ENCODE measurements around the gene DDX19B.
"Not testable (repeated sequence)": the region's sequence is repeated elsewhere in the genome, so short reads cannot be mapped to it uniquely, and the experiment has no call there.

Gene DDX19B

DNA sequence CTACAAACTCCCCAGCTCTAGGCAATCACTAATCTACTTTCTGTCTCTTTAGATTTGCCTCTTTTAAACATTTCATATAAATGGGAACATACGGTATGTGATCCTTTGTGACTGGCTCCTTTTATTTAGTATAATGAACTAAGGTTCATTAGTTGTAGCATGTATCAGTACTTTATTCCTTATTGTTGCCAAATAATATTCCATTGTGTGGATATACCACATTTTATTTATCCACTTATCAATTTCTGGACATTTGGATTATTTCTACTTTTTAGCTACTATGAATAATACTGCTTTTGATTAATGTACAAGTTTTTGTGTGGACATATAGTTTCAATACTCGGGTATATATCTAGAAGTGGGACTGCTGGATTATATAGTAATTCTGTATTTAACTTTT lies 7.9 kb downstream of the DDX19B start:
- Mint-ChIP-seq H3K27ac (no peak overlapping the region), H3K4me1 (ENCODE audit: low read depth) (peaks cover 28% of the 10 kb centered on the region), H3K4me3 (no peak overlapping the region), H3K9me3 (ENCODE audit: low read depth) (no peaks in the 10 kb centered on the region), H3K27me3 (no peaks in the 10 kb centered on the region), H3K36me3 (peaks cover 6% of the 10 kb centered on the region)

DNA sequence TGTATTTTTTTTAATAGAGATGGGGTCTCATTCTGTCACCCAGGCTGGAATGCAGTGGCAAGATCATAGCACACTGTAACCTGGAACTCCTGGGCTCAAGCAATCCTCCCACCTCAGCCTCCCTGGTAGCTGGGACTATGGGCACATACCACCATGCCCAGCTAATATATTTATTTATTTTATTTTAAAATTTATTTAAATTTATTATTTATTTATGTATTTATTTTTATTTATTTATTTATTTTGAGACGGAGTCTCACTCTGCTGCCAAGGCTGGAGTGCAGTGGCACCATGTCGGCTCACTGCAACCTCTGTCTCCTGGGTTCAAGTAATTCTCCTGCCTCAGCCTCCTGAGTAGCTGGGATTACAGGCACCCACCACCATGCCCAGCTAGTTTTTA lies 8.7 kb downstream of the DDX19B start:
- not testable (repeated sequence) for H3K27ac Mint-ChIP-seq; H3K27me3 Mint-ChIP-seq; H3K36me3 Mint-ChIP-seq; H3K4me3 Mint-ChIP-seq; H3K9me3 Mint-ChIP-seq (ENCODE audit: low read depth)
- H3K4me1 Mint-ChIP-seq (ENCODE audit: low read depth): peaks cover 20% of the 10 kb centered on the region

DNA sequence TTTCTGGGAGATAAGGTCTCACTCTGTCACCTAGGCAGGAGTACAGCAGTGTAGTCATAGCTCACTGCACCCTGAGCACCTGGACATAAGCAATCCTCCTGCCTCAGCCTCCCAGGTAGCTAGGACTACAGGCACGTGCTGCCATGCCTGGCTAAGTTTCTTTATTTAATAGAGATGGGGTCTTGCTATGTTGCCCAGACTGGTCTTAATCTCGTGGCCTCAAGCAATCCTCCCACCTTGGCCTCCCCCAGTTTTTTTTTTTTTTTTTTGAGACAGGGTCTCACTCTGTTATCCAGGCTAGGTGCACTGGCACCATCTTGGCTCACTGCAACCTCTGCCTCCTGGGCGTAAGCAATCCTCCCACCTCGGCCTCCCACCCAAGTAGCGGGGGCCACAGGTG lies 21.1 kb downstream of the DDX19B start:
- H3K36me3 Mint-ChIP-seq: no peaks in the 10 kb centered on the region
- no peak overlapping the region for H3K4me3 Mint-ChIP-seq
- H3K27ac Mint-ChIP-seq: no peak overlapping the region
- no peaks in the 10 kb centered on the region for H3K9me3 Mint-ChIP-seq (ENCODE audit: low read depth)
- no peaks in the 10 kb centered on the region for H3K27me3 Mint-ChIP-seq
- H3K4me1 Mint-ChIP-seq (ENCODE audit: low read depth): no peaks in the 10 kb centered on the region

DNA sequence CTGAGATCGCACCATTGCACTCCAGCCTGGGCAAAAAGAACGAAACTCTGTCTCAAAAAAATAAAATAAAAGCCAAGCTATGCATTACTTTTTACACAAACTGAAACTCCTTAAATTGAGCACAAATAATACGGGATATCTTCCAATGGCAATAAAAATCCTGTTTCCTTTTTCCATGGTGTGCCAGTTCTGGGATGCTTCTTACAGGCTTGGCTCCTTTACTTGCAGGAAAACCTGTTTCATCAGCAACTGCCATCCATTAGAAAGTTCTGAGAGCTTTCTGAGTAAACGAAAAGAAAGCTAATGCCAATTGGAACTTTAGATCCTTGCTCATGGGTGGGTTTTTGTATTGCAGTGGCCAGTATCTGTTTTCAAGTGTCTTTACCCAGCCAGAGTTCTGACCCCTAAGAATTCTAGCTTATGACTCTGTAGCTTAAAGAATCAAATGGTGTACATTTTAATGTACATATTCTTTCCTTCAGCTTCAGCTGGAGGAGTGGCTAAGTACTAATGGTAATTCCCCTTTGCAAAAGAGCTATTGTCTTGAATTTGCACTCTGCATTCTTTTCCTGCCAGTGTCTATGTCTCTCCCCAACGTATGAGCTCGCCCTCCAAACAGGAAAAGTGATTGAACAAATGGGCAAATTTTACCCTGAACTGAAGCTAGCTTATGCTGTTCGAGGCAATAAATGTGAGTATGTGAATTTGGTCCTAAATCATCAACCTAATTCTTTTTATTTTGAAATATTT lies 26.2 kb downstream of the DDX19B start:
- H3K9me3 Mint-ChIP-seq (ENCODE audit: low read depth): no peaks in the 10 kb centered on the region
- H3K36me3 Mint-ChIP-seq: peaks cover 5% of the 10 kb centered on the region
- H3K27ac Mint-ChIP-seq: no peak overlapping the region
- H3K4me3 Mint-ChIP-seq: no peak overlapping the region
- no peaks in the 10 kb centered on the region for H3K27me3 Mint-ChIP-seq
- no peaks in the 10 kb centered on the region for H3K4me1 Mint-ChIP-seq (ENCODE audit: low read depth)

DNA sequence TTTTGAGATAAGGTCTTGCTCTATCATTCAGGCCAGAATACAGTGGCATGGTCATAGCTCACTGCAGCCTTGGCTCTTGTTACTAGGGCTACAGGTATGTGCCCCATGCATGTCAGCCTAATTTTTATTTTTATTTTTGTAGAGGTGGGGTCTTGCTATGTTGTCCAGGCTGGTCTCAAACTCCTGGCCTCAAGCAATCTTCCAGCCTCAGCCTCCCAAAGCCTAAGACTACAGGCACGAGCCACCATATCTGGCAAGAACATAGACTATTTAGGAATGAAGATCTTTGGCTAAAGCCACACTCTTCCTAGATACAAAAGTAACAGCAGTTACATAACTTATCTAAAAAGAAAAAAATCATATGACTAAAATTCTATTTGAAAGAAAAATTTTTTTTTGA lies 32.1 kb downstream of the DDX19B start:
- Mint-ChIP-seq H3K4me3 (no peak overlapping the region), H3K9me3 (ENCODE audit: low read depth) (no peaks in the 10 kb centered on the region), H3K36me3 (peaks cover 2% of the 10 kb centered on the region), H3K27ac (no peak overlapping the region), H3K27me3 (no peaks in the 10 kb centered on the region), H3K4me1 (ENCODE audit: low read depth) (no peaks in the 10 kb centered on the region)

DNA sequence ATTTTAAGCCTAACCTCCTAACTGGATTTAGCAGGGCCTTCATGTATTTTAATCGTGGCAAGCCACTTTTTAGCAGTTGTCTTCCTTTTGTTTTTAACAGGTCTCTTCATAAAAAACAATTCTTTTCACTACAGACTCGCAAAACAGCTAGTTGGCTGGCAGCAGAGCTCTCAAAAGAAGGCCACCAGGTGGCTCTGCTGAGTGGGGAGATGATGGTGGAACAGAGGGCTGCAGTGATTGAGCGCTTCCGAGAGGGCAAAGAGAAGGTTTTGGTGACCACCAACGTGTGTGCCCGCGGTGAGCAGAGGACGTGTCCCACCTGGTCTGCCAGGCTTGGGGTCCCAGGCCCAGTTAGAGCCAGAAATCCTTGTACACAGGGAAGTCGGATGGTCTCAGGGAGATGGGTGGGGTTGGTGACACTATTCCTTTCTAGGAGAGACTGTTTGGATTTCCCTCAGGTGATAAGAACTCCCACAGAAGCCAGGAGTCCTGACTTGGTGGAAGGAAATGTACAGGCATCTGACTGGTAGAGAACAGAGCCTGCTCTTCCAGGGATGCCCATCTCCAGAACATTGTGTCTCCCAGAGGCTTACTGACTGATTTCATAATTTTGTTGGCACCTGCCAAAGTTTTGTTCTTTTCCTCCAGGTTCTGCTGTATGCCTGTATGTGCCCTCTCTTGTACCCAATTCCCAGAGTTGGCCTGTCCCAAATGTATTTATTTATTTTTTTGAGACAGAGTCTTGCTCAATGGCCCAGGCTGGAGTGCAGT lies 32.8 kb downstream of the DDX19B start:
- Mint-ChIP-seq H3K4me3 (no peak overlapping the region), H3K4me1 (ENCODE audit: low read depth) (no peaks in the 10 kb centered on the region), H3K36me3 (peaks cover 2% of the 10 kb centered on the region), H3K27me3 (no peaks in the 10 kb centered on the region), H3K9me3 (ENCODE audit: low read depth) (no peaks in the 10 kb centered on the region), H3K27ac (no peak overlapping the region)

DNA sequence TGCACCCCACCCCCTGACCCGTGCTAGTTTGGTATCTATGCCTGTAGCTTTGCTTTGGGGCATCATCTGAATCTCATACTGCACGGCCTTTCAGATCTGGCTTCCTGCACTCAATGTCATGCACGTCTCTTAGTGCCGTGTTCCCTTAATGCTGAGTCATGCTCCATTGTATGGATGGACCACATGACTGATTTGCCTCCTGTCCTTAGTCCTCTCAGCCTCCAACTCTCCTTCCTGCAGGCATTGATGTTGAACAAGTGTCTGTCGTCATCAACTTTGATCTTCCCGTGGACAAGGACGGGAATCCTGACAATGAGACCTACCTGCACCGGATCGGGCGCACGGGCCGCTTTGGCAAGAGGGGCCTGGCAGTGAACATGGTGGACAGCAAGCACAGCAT lies 33.7 kb downstream of the DDX19B start:
- not testable (repeated sequence) for H3K4me3 Mint-ChIP-seq; H3K36me3 Mint-ChIP-seq; H3K27me3 Mint-ChIP-seq; H3K4me1 Mint-ChIP-seq (ENCODE audit: low read depth); H3K9me3 Mint-ChIP-seq (ENCODE audit: low read depth)
- peak overlapping the region; percentile 51 for H3K27ac Mint-ChIP-seq

DNA sequence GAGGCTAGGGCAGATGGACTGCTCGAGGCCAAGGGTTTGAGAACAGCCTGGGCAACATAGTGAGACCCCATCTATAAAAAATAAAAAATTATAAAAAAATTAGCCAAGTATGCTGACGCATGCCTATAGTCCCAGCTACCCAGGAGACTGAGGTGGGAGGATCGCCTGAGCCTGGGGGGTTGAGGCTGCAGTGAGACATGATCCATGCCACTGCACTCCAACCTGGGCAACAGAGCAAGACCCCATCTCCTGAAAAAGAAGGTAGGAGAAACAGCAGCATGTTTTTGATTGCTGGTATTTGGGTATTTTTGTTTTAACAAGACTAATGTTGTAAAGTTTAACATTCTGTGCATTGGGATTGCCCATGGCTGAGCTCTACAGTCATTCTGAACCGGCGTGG lies 38.8 kb downstream of the DDX19B start:
- H3K27me3 Mint-ChIP-seq: no peaks in the 10 kb centered on the region
- no peak overlapping the region for H3K4me3 Mint-ChIP-seq
- no peaks in the 10 kb centered on the region for H3K9me3 Mint-ChIP-seq (ENCODE audit: low read depth)
- peaks cover 4% of the 10 kb centered on the region for H3K36me3 Mint-ChIP-seq
- H3K4me1 Mint-ChIP-seq (ENCODE audit: low read depth): no peaks in the 10 kb centered on the region
- H3K27ac Mint-ChIP-seq: no peak overlapping the region

DNA sequence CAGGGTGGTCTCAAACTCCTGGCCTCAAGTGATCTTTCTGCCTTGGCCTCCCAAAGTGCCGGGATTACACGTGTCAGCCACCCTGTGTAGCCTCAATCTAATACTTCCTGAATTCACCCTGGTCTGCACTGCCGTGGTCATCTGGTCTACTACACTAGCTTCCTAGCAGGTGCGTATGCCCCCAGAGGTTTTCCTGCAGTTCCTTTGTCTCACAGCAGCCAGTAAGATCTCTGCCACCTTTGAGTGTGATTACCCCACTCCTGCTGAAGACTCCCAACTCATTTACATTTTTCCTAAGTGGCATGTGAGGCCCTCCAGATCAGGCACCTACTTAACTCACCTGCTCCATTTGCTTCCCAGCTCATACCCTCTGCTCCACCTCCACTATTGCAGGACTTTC lies 42.6 kb downstream of the DDX19B start:
- Mint-ChIP-seq H3K9me3 (ENCODE audit: low read depth) (no peaks in the 10 kb centered on the region), H3K4me3 (no peak overlapping the region), H3K27ac (no peak overlapping the region), H3K4me1 (ENCODE audit: low read depth) (peaks cover 3% of the 10 kb centered on the region), H3K36me3 (peaks cover 2% of the 10 kb centered on the region), H3K27me3 (no peaks in the 10 kb centered on the region)

DNA sequence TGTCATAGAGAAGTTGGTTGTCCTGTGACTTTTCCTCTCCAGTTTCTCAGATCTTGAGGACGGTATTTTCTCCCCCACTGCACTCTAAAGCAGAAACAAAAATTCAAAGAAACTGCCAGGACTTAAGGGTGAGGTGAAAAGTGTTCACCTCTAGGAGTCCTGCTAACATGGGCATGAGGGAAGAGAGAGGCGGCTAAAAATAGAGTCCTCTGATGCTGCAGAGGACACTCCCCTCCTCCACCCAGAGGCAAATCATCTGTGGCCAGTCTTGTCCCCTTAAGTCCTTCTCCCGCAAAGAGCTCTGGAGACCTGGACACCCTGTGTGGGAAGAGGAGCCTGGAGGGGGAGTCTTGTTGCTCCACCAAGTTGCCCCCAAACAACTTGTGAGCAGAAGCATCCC lies 43.0 kb downstream of the DDX19B start:
- Mint-ChIP-seq H3K9me3 (ENCODE audit: low read depth) (no peaks in the 10 kb centered on the region), H3K27ac (no peak overlapping the region)

DNA sequence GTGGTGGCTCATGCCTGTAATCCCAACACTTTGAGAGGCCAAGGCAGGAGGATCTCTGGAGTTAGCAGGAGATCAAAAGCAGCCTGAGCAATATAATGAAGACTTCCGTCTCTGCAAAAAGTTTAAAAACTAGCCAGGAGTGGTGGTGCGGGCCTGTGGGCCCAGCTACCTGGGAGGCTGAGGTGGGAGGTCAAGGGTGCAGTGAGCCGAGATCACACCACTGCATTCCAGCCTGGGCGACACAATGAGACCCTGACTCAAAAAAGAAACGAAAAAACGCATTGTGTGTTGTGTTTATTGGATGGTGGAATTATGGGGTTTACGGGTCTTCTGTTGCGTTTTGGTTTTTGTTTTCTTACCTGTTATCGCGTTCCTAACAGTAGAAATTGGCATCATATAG lies 46.9 kb downstream of the DDX19B start:
- peak overlapping the region; percentile 99 for H3K4me3 Mint-ChIP-seq
- peak overlapping the region; percentile 91 for H3K27ac Mint-ChIP-seq
- peaks cover 31% of the 10 kb centered on the region for H3K4me1 Mint-ChIP-seq (ENCODE audit: low read depth)
- peaks cover 7% of the 10 kb centered on the region for H3K36me3 Mint-ChIP-seq
- no peaks in the 10 kb centered on the region for H3K9me3 Mint-ChIP-seq (ENCODE audit: low read depth)
- no peaks in the 10 kb centered on the region for H3K27me3 Mint-ChIP-seq

More for the DNA sequence above, 43.0 kb downstream of the DDX19B start:
- Mint-ChIP-seq H3K4me1 (ENCODE audit: low read depth) (peaks cover 3% of the 10 kb centered on the region), H3K36me3 (peaks cover 2% of the 10 kb centered on the region), H3K4me3 (no peak overlapping the region), H3K27me3 (no peaks in the 10 kb centered on the region)

DNA sequence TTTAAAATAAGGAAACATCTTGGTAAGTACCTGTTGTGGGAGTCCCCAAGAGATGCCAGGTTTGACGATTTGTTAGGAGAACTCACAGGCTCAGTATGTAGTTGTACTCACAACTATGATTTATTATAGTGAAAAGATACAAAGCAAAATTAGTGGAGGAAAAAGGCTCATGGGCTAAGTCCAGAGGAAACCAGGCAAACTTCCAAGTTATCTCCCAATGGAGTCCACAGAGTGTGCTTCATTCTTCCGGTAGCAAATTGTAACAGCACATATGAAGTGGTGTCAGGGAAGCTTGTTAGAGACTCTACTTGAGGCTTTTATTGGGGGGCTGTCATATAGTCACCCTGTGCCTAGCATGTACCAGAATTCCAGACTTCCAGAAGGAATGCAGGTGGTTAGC lies 50.0 kb downstream of the DDX19B start:
- H3K27me3 Mint-ChIP-seq: no peaks in the 10 kb centered on the region
- no peaks in the 10 kb centered on the region for H3K9me3 Mint-ChIP-seq (ENCODE audit: low read depth)
- peaks cover 10% of the 10 kb centered on the region for H3K36me3 Mint-ChIP-seq
- H3K4me3 Mint-ChIP-seq: peak overlapping the region; percentile 54
- H3K27ac Mint-ChIP-seq: peak overlapping the region; percentile 75
- peaks cover 34% of the 10 kb centered on the region for H3K4me1 Mint-ChIP-seq (ENCODE audit: low read depth)

DNA sequence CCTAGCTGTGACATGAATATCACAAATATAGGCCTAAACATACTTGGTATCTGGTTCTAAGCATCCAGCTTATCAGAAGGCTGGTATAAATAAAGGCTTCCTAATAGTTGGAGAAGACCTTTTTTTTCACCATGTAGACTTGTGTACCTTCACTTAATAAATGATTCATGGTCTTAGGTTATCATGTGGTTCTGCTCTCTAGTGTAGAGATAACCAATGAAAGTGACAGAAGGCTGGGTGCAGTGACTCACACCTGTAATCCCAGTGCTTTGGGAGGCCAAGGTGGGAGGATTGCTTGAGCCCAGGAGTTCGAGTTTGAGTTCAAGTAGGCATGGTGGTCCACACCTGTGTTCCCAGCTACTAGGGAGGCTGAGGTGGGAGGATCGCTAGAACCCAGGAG lies 50.8 kb downstream of the DDX19B start:
- Mint-ChIP-seq H3K27me3 (no peaks in the 10 kb centered on the region), H3K4me3 (peak overlapping the region; percentile 54), H3K27ac (peak overlapping the region; percentile 66), H3K36me3 (peaks cover 10% of the 10 kb centered on the region), H3K4me1 (ENCODE audit: low read depth) (peaks cover 34% of the 10 kb centered on the region), H3K9me3 (ENCODE audit: low read depth) (no peaks in the 10 kb centered on the region)

DNA sequence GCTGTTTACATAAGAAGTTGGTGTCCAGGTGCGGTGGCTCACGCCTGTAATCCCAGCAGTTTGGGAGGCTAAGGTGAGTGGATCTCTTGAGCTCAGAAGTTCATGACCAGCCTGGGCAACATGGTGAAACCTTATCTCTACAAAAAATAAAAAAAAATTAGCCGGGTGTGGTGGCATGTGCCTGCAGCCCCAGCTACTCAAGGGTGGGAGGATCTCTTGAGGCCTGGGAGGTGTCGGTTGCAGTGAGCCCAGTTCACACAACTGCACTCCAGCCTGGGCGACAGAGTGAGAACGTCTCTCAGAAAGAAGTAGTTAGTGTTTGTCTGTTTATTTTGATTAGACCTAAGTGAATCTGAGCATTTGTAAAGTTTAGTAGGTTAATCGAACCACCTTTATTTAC lies 60.6 kb downstream of the DDX19B start:
- Mint-ChIP-seq H3K27me3 (no peaks in the 10 kb centered on the region), H3K36me3 (peaks cover 7% of the 10 kb centered on the region), H3K4me1 (ENCODE audit: low read depth) (no peaks in the 10 kb centered on the region), H3K4me3 (no peak overlapping the region), H3K9me3 (ENCODE audit: low read depth) (no peaks in the 10 kb centered on the region), H3K27ac (no peak overlapping the region)

DNA sequence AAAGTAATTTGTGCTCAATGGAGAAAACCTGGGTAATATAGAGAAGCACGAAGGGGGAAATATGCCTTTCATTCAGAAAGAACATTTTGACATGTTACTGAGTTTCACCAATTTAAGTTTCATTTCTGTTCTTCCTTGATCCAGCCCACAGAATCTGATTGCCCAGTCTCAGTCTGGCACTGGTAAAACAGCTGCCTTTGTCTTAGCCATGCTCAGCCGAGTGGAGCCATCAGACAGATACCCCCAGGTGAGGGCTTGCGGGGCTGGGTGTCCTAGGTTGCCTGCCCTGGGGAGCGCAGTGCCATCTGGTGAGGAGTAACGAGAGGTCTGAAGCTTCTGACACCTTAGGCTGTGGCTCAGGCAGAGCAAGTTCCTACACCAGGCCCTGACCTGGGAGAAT lies 65.4 kb downstream of the DDX19B start:
- no peak overlapping the region for H3K4me3 Mint-ChIP-seq
- H3K27ac Mint-ChIP-seq: no peak overlapping the region
- peaks cover 2% of the 10 kb centered on the region for H3K36me3 Mint-ChIP-seq
- H3K4me1 Mint-ChIP-seq (ENCODE audit: low read depth): peaks cover 2% of the 10 kb centered on the region
- no peaks in the 10 kb centered on the region for H3K27me3 Mint-ChIP-seq
- H3K9me3 Mint-ChIP-seq (ENCODE audit: low read depth): no peaks in the 10 kb centered on the region

DNA sequence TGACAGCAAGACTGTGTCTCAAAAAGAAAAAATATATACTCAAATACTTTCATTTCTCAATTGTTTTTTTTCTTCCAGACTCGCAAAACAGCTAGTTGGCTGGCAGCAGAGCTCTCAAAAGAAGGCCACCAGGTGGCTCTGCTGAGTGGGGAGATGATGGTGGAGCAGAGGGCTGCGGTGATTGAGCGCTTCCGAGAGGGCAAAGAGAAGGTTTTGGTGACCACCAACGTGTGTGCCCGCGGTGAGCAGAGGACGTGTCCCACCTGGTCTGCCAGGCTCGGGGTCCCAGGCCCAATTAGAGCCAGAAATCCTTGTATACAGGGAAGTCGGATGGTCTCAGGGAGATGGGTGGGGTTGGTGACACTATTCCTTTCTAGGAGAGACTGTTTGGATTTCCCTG lies 71.2 kb downstream of the DDX19B start:
- not testable (repeated sequence) for H3K27me3 Mint-ChIP-seq; H3K27ac Mint-ChIP-seq; H3K9me3 Mint-ChIP-seq (ENCODE audit: low read depth); H3K4me3 Mint-ChIP-seq; H3K36me3 Mint-ChIP-seq
- peaks cover 14% of the 10 kb centered on the region for H3K4me1 Mint-ChIP-seq (ENCODE audit: low read depth)

All from activated naive CD8-positive, alpha-beta T cell (primary cell).